ENCODE data around the gene HPS4. TPM values are rescaled to one million over a fixed set of nuclear protein-coding genes. Genes with fewer than 3 reads are reported as not detected.

HPS4 gene
- total RNA-seq, 1 experiment from 2014 or later = 48.1 TPM

- TF ChIP-seq ATF3 (CRISPR knock-in tag; conservative IDR thresholded peaks at IDR 0.05) (no peak), HMGXB4 (CRISPR knock-in tag; IDR thresholded peaks at IDR 0.05) (no peak), EMX1 (CRISPR knock-in tag; IDR thresholded peaks at IDR 0.05) (no peak), AFF4 (CRISPR knock-in tag; IDR thresholded peaks at IDR 0.05; ENCODE audit: borderline replicate concordance) (no peak), SMAD3 (CRISPR knock-in tag; IDR thresholded peaks at IDR 0.05; ENCODE audit: borderline replicate concordance) (no peak)
Observed at GRCh38 chr22:26515931-26516330, 32.3 kb upstream of the HPS4 start (continued).

- H3K36me3 Mint-ChIP-seq = peaks cover 13% of the 10 kb centered on the region
- no peaks in the 10 kb centered on the region for H3K27me3 Mint-ChIP-seq (ENCODE audit: low read depth)
- no peaks in the 10 kb centered on the region for H3K9me3 Mint-ChIP-seq
- no peak overlapping the region for H3K4me3 Mint-ChIP-seq
- DNase-seq (ENCODE audit: low spot score) (no peak), ATAC-seq (no peak)
- H3K27ac Mint-ChIP-seq = no peak overlapping the region
- ChIA-PET CTCF (interaction anchor here (0.8 to 1.0 kb wide), 2 partner anchors 12 to 154 kb away, joined by 3 read pairs; no protein-coding TSS in a partner anchor), POLR2A (interaction anchor here (0.7 kb wide), 1 partner anchor 118 kb away, joined by 3 read pairs; no protein-coding TSS in a partner anchor)
- peaks cover 21% of the 10 kb centered on the region for H3K4me1 Mint-ChIP-seq
- TF ChIP-seq CREB1 (CRISPR knock-in tag; IDR thresholded peaks at IDR 0.05) = no peak
- no peak for TF ChIP-seq NFYB (CRISPR knock-in tag; conservative IDR thresholded peaks at IDR 0.05; ENCODE audit: low read depth)
- no peak for TF ChIP-seq MAX (CRISPR knock-in tag; IDR thresholded peaks at IDR 0.05)
- TF ChIP-seq ZNF138 (CRISPR knock-in tag; conservative IDR thresholded peaks at IDR 0.05) = no peak
- no peak for TF ChIP-seq TEAD1 (CRISPR knock-in tag; IDR thresholded peaks at IDR 0.05)
- no peak for TF ChIP-seq NR3C1 (CRISPR knock-in tag; conservative IDR thresholded peaks at IDR 0.05; ENCODE audit: low read depth)
- no peak for TF ChIP-seq JAZF1 (CRISPR knock-in tag; IDR thresholded peaks at IDR 0.05)
- no peak for TF ChIP-seq RORB (CRISPR knock-in tag; IDR thresholded peaks at IDR 0.05)
- TF ChIP-seq ZNF317 (CRISPR knock-in tag; IDR thresholded peaks at IDR 0.05; ENCODE audit: borderline replicate concordance, low read depth) = no peak
- TF ChIP-seq USF1 (CRISPR knock-in tag; IDR thresholded peaks at IDR 0.05) = no peak
- TF ChIP-seq SP1 (CRISPR knock-in tag; conservative IDR thresholded peaks at IDR 0.05) = no peak
- no peak for TF ChIP-seq JUN (CRISPR knock-in tag; IDR thresholded peaks at IDR 0.05)
- no peak for TF ChIP-seq KAT7 (CRISPR knock-in tag; IDR thresholded peaks at IDR 0.05; ENCODE audit: borderline replicate concordance)
- no peak for TF ChIP-seq ZNF423 (CRISPR knock-in tag; IDR thresholded peaks at IDR 0.05)
- TF ChIP-seq HMGA2 (CRISPR knock-in tag; IDR thresholded peaks at IDR 0.05) = no peak
- TF ChIP-seq ZSCAN18 (CRISPR knock-in tag; IDR thresholded peaks at IDR 0.05) = no peak
- TF ChIP-seq MYBL2 (CRISPR knock-in tag; IDR thresholded peaks at IDR 0.05) = no peak
- TF ChIP-seq SOX15 (CRISPR knock-in tag; IDR thresholded peaks at IDR 0.05) = no peak
- no peak for TF ChIP-seq ATF2 (CRISPR knock-in tag; IDR thresholded peaks at IDR 0.05; ENCODE audit: borderline replicate concordance, low read depth)
- no peak for TF ChIP-seq FOXP4 (CRISPR knock-in tag; IDR thresholded peaks at IDR 0.05)
Observed at GRCh38 chr22:26514419-26515161, 31.0 kb upstream of the HPS4 start.

All from WTC11 (cell line).